OCI-M2 (cell line): Measurements from ENCODE around the gene SUN3.

Experiments used
- DNase-seq: peaks from one replicate; lab custom pipeline; 2025; ENCODE audit not compliant: unreplicated experiment; lab: John Stamatoyannopoulos, UW

SUN3 gene

GRCh38 chr7:47979832-47980181 lies 49.1 kb downstream of the SUN3 start:
- no peak for DNase-seq

- DNase-seq = peak; percentile 66
These were observed 49.6 kb downstream of the SUN3 start, which contains the start of gene HUS1 for GRCh38 chr7:47979145-47979831. HUS1 (minus strand) TSS chr7:47979615; CDS start chr7:47979519, 96 bp downstream.

GRCh38 chr7:47978790-47979144 lies 50.1 kb downstream of the SUN3 start:
- no peak for DNase-seq

GRCh38 chr7:47973739-47974138 lies 55.2 kb downstream of the SUN3 start:
- no peak for DNase-seq

GRCh38 chr7:47970761-47971160 lies 58.1 kb downstream of the SUN3 start:
- no peak for DNase-seq

GRCh38 chr7:47968847-47969774 lies 59.8 kb downstream of the SUN3 start:
- no peak for DNase-seq

GRCh38 chr7:47967708-47968107 lies 61.2 kb downstream of the SUN3 start:
- no peak for DNase-seq

- no peak for DNase-seq
These were observed 61.8 kb downstream of the SUN3 start for GRCh38 chr7:47967123-47967522.

GRCh38 chr7:47965456-47965855 lies 63.5 kb downstream of the SUN3 start:
- no peak for DNase-seq

- DNase-seq = no peak
These were observed 66.6 kb downstream of the SUN3 start for GRCh38 chr7:47962262-47962661.

- no peak for DNase-seq
These were observed 71.8 kb downstream of the SUN3 start for GRCh38 chr7:47957156-47957555.

GRCh38 chr7:47956220-47956619 lies 72.7 kb downstream of the SUN3 start:
- DNase-seq = no peak

GRCh38 chr7:47954231-47954911 lies 74.5 kb downstream of the SUN3 start:
- DNase-seq = no peak

- DNase-seq = no peak
These were observed 75.1 kb downstream of the SUN3 start for GRCh38 chr7:47953822-47954221.

- no peak for DNase-seq
These were observed 76.7 kb downstream of the SUN3 start for GRCh38 chr7:47952224-47952623.

GRCh38 chr7:47951374-47951773 lies 77.5 kb downstream of the SUN3 start:
- no peak for DNase-seq

- no peak for DNase-seq
These were observed 78.2 kb downstream of the SUN3 start for GRCh38 chr7:47950714-47951113.

GRCh38 chr7:47949703-47950102 lies 79.2 kb downstream of the SUN3 start:
- DNase-seq = no peak

- no peak for DNase-seq
These were observed 80.6 kb downstream of the SUN3 start, which contains the start of gene PKD1L1 for GRCh38 chr7:47948141-47948790. PKD1L1 (minus strand) TSS chr7:47948466; CDS start chr7:47948440, 26 bp downstream.

GRCh38 chr7:47947355-47947749 lies 81.6 kb downstream of the SUN3 start:
- DNase-seq = no peak
